ENCODE data around the gene EEA1. TPM values are rescaled to one million over a fixed set of nuclear protein-coding genes. Genes with fewer than 3 reads are reported as not detected.

The EEA1 gene
- total and polyA plus RNA-seq, 10 of the 15 experiments (the other 5 are each of a cell fraction or from before 2014, with no cell fraction given), result 5.5 to 40.3 (median 13.5) TPM

DNA sequence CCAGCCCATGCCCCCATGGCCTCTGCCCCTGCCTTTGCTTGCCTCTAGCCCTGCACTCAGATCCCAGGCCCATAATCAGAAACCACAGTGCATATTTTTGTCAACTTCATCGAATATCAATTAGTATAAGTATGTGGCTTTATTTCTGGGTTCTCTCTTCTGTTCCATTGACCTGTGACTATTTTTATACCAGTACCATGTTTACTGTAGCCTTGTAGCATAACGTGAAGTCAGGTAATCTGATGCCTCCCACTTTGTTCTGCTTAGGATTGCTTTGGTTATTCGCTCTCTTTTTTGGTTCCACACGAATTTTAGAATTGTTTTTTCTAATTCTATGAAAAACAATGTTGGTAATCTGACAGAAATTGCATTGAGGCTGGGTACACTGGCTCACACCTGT, 14.9 kb downstream of the EEA1 start (continued):
- no peak for TF ChIP-seq HDAC2 (IDR thresholded peaks at IDR 0.05)
- no peak for TF ChIP-seq ATF3 (IDR thresholded peaks at IDR 0.05; ENCODE audit: borderline replicate concordance, extremely low read depth, low read depth, low read length)
- no peak for TF ChIP-seq ASH2L (IDR thresholded peaks at IDR 0.05; ENCODE audit: borderline replicate concordance, low read depth)
- no peak for TF ChIP-seq FOS (IDR thresholded peaks at IDR 0.05; ENCODE audit: borderline replicate concordance, extremely low read depth, insufficient read length)

- in situ Hi-C loops (cut with MboI) (no loop called here), intact Hi-C loops (cut with micrococcal nuclease; ENCODE audit: unreplicated experiment) (no loop called here)
- Histone ChIP-seq H3K27ac (ENCODE audit: control insufficient read depth, insufficient read depth) (no peak overlapping the region), H3K27me3 (replicated peaks in 1 of 2; ENCODE audit: control insufficient read depth in 2 of 2, insufficient read depth in 2 of 2, low read length in 1 of 2) (no peaks in the 10 kb centered on the region), H3K36me3 (ENCODE audit: control insufficient read depth in 2 of 2, insufficient read depth in 2 of 2, low read length in 1 of 2) (no peaks in the 10 kb centered on the region; a peak in 2 of 4 replicates), H4K20me1 (ENCODE audit: control insufficient read depth, insufficient read depth) (no peaks in the 10 kb centered on the region), H2AFZ (ENCODE audit: control insufficient read depth, low read depth, low read length) (no peak overlapping the region), H3K79me2 (ENCODE audit: control insufficient read depth, insufficient read depth, low read length) (peaks cover 43% of the 10 kb centered on the region), H3K4me3 (no peak overlapping the region), H3K9ac (ENCODE audit: control insufficient read depth, insufficient read depth, low read length) (no peak overlapping the region), H3K4me1 (ENCODE audit: control insufficient read depth, insufficient read depth, low read length) (no peaks in the 10 kb centered on the region), H3K9me3 (replicated peaks; ENCODE audit: control insufficient read depth, insufficient read depth, low read length) (peaks cover 11% of the 10 kb centered on the region), H3K4me2 (ENCODE audit: control insufficient read depth, insufficient read depth) (no peak overlapping the region)
- POLR2A ChIA-PET, result no interaction called here
- DNase-seq (ENCODE audit: low read depth, low spot score) (no peak), ATAC-seq (no peak), FAIRE-seq (no peak)
- whole genome bisulfite sequencing (ENCODE audit: insufficient coverage, insufficient replicate concordance, low lambda C conversion rate, missing lambda C conversion rate), result 74% methylated on average over 2 of the region's 2 CpGs
- no TSS peak for BruUV-seq (replicated peaks)
- TF ChIP-seq, protein P1, sequence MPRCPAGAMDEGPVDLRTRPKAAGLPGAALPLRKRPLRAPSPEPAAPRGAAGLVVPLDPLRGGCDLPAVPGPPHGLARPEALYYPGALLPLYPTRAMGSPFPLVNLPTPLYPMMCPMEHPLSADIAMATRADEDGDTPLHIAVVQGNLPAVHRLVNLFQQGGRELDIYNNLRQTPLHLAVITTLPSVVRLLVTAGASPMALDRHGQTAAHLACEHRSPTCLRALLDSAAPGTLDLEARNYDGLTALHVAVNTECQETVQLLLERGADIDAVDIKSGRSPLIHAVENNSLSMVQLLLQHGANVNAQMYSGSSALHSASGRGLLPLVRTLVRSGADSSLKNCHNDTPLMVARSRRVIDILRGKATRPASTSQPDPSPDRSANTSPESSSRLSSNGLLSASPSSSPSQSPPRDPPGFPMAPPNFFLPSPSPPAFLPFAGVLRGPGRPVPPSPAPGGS (IDR thresholded peaks at IDR 0.05; ENCODE audit: borderline replicate concordance, insufficient read depth, low read depth, low read length, poor library complexity, severe bottlenecking), result no peak
- no peak for TF ChIP-seq BCL11A (IDR thresholded peaks at IDR 0.05; ENCODE audit: low read depth, low read length)
- no peak for TF ChIP-seq BACH1 (IDR thresholded peaks at IDR 0.05; ENCODE audit: borderline replicate concordance)
- SMC1A ChIA-PET (ENCODE audit: uncharacterized antibody, unreplicated experiment), result interaction anchor here (0.6 kb wide), 1 partner anchor 158 kb away, joined by 3 read pairs; no protein-coding TSS in a partner anchor
- RAD21 ChIA-PET (ENCODE audit: unreplicated experiment), result no interaction called here
- CTCF ChIA-PET, result no interaction called here
These were observed 16.4 kb downstream of the EEA1 start for GRCh38 chr12:92912672-92913071.
